Central memory CD8-positive, alpha-beta T cell (primary cell): ENCODE data around the gene NRG3.
"Not testable (repeated sequence)": the region's sequence is repeated elsewhere in the genome, so short reads cannot be mapped to it uniquely, and the experiment has no call there.

Experiments used
- ATAC-seq: fragments of 150-1000 bp; cut with Tn5 transposase; replicated peaks from 2 replicates; pipeline ENCODE4 v1.10.0; 2022; ENCODE audit warnings: mild to moderate bottlenecking, moderate FRiP score, moderate number of reproducible peaks; ENCODE audit not compliant: poor library complexity, severe bottlenecking; ENCODE audit errors: extremely low read depth
- DNase-seq, 2 donors: peaks; one replicate each; pipeline ENCODE4 v3.0.0; 2021; ENCODE audit warnings: low spot score in 2 of 2
- H3K27ac Mint-ChIP-seq: one replicate; pipeline ENCODE4 v1.8.0; 2022; ENCODE audit warnings: low read depth, mild to moderate bottlenecking, moderate library complexity, mixed read lengths
- H3K27me3 Mint-ChIP-seq: one replicate; pipeline ENCODE4 v1.8.0; 2022; ENCODE audit warnings: mixed read lengths
- H3K36me3 Mint-ChIP-seq: one replicate; pipeline ENCODE4 v1.8.0; 2022; ENCODE audit warnings: mild to moderate bottlenecking, moderate library complexity, mixed read lengths; ENCODE audit not compliant: insufficient read depth
- H3K4me1 Mint-ChIP-seq: one replicate; pipeline ENCODE4 v1.8.0; 2022; ENCODE audit warnings: mixed read lengths
- H3K4me3 Mint-ChIP-seq: one replicate; pipeline ENCODE4 v1.8.0; 2022; ENCODE audit warnings: mild to moderate bottlenecking, moderate library complexity, mixed read lengths
- H3K9me3 Mint-ChIP-seq: one replicate; pipeline ENCODE4 v1.8.0; 2022; ENCODE audit warnings: mixed read lengths

Gene NRG3

DNA sequence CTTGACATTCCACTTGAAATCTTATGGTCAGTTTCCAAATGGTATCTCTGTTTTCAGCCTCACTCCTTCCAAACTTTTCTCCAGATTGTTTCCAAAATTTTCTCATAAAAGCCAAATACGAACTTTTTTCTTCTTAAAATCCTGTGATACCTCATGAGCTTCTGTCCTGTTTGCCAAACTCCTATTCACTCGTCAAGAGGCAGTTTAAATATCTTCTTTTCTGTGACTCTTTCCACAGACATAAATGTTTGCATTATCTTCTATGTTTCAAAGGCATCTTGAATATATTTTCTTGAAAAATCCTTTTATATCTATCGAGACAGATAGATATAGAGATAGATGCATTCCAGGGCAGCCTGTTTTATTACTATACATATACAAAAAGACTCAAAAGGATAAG lies 109.4 kb downstream of the NRG3 start:
- no peak for DNase-seq
- Mint-ChIP-seq H3K27ac (no peak overlapping the region), H3K9me3 (peaks cover 24% of the 10 kb centered on the region), H3K4me3 (no peak overlapping the region), H3K4me1 (no peaks in the 10 kb centered on the region), H3K27me3 (no peaks in the 10 kb centered on the region), H3K36me3 (no peaks in the 10 kb centered on the region)
- ATAC-seq: no peak

DNA sequence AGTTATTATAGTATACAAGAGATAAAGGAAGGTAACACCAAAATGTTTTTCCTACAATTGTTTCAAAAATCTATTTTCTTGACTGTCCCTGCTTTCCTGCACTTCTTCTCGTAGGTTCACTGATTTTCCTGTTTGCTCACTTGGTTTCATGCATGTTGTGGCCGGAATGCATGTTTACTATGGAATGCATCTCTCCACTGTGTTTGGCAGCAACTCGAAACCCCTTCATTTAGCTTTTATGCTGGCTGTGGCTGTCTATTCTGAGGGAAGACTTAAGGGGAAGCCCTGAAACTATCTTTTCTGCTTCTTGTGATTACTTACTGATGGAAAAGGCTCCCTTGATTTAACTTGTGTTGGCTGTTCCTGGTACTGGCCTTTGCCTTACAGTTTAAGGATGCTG lies 120.3 kb downstream of the NRG3 start:
- Mint-ChIP-seq H3K27me3 (no peaks in the 10 kb centered on the region), H3K4me1 (no peaks in the 10 kb centered on the region), H3K9me3 (peaks cover 11% of the 10 kb centered on the region), H3K36me3 (no peaks in the 10 kb centered on the region), H3K27ac (no peak overlapping the region), H3K4me3 (no peak overlapping the region)
- DNase-seq: no peak
- no peak for ATAC-seq

DNA sequence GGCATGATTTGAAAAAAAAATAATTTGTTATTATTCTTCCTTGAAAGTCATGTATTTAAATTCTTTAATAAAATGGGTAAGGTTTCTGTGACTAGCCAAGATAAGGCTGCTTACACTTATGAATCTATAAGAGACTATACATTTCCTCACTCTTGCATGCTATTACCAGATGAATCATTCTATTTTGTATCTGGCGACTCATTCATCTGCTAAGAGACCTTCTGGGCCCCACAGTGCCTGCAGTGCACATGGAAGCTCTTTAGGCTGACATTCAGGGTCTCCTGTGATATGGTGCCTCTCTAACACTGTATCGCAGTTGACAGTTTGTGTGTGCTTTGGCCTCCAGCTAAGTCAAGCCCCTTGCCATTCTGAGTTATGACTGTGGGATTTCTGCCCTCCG lies 121.9 kb downstream of the NRG3 start:
- H3K27ac Mint-ChIP-seq: no peak overlapping the region
- H3K9me3 Mint-ChIP-seq: peaks cover 11% of the 10 kb centered on the region
- DNase-seq (no peak), ATAC-seq (no peak)
- no peaks in the 10 kb centered on the region for H3K36me3 Mint-ChIP-seq
- no peaks in the 10 kb centered on the region for H3K27me3 Mint-ChIP-seq
- no peaks in the 10 kb centered on the region for H3K4me1 Mint-ChIP-seq
- no peak overlapping the region for H3K4me3 Mint-ChIP-seq

DNA sequence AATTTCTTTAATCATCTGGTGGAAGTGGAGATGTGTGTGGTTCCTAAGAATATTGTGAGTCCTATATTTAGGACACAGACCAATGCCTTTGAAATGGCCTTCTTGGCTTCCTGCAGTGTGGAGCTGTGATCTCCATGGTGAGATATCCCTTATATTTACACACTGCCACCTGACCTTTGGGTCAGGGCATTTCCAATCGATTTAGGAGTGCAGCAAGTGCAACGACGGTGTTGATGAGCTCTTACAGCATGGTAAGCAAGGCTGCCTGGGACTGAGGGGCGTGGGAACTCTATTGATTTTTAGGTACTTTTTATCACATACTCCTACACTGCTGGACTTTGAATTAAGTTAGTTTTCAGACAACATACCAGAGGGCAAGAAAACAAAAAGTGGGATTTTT lies 146.0 kb downstream of the NRG3 start:
- no peaks in the 10 kb centered on the region for H3K4me1 Mint-ChIP-seq
- no peak overlapping the region for H3K4me3 Mint-ChIP-seq
- H3K27me3 Mint-ChIP-seq: no peaks in the 10 kb centered on the region
- no peak for DNase-seq
- ATAC-seq: no peak
- H3K27ac Mint-ChIP-seq: no peak overlapping the region
- no peaks in the 10 kb centered on the region for H3K36me3 Mint-ChIP-seq
- peaks cover 21% of the 10 kb centered on the region for H3K9me3 Mint-ChIP-seq

DNA sequence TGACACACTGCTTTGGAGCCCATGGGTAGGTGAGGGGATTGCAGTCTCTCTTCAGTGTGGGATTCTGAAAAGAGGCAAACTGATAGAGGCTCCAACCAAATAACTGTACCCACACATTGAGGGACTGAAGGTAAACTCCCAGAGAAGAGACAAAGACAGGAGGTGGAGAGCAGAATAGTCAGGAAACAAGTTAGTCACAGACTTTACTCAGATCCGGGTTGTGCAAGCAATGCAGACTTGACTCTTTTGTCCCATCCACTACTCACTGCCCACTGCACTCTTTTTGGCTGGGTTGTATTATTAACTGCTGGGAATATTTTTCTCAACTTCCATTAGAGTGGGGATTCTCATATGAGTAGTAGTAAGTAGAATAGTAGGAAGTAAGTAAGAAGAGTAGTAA lies 152.7 kb downstream of the NRG3 start:
- ATAC-seq (no peak), DNase-seq (no peak)
- H3K4me1 Mint-ChIP-seq: no peaks in the 10 kb centered on the region

DNA sequence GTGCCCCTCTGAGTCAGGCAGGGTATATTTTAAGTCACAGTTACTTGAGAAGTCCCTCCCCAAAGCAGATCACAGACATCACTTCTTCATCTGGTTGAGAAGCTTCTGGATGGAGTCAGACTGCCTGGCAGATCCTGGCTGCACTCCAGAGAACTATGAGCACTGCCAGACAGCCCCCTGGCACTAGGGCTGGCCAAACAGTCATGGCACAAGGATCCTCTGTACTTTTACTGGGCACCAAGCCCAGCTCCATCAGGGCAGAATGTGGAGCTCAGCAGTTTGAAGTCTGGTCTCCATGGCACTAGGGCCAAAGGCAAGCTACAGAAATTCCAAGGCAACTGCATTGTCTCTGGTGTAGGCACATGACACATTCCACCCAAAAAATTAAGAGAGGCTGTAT lies 162.1 kb downstream of the NRG3 start:
- H3K27me3 Mint-ChIP-seq: no peaks in the 10 kb centered on the region
- peaks cover 15% of the 10 kb centered on the region for H3K9me3 Mint-ChIP-seq
- DNase-seq (no peak), ATAC-seq (no peak)
- H3K36me3 Mint-ChIP-seq: no peaks in the 10 kb centered on the region
- H3K4me1 Mint-ChIP-seq: no peaks in the 10 kb centered on the region
- no peak overlapping the region for H3K4me3 Mint-ChIP-seq
- no peak overlapping the region for H3K27ac Mint-ChIP-seq

More for the DNA sequence above, 152.7 kb downstream of the NRG3 start:
- Mint-ChIP-seq H3K36me3 (no peaks in the 10 kb centered on the region), H3K27ac (no peak overlapping the region), H3K4me3 (no peak overlapping the region), H3K27me3 (no peaks in the 10 kb centered on the region), H3K9me3 (peaks cover 5% of the 10 kb centered on the region)

DNA sequence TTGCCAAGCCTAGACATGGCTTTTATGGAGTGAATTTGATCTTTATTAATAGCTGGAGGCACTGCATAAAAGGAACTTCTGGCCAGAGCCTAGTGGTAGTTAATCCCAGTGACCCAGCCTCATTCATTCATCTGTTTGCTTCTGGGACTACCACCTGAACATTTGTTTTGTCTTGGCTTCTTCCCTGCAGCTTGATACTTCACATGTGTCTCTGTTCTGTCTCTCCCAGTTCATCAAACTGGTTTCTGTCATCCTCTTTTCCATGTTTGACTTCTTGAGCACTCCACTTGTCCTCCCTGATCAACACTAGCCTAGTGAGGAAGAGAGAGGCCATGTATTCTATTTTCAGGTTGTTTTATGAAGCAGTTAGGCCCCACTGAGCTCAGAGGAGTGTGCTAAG lies 163.6 kb downstream of the NRG3 start:
- Mint-ChIP-seq H3K4me3 (no peak overlapping the region), H3K36me3 (no peaks in the 10 kb centered on the region), H3K27ac (no peak overlapping the region), H3K4me1 (no peaks in the 10 kb centered on the region), H3K9me3 (peaks cover 15% of the 10 kb centered on the region), H3K27me3 (no peaks in the 10 kb centered on the region)
- no peak for DNase-seq
- no peak for ATAC-seq

DNA sequence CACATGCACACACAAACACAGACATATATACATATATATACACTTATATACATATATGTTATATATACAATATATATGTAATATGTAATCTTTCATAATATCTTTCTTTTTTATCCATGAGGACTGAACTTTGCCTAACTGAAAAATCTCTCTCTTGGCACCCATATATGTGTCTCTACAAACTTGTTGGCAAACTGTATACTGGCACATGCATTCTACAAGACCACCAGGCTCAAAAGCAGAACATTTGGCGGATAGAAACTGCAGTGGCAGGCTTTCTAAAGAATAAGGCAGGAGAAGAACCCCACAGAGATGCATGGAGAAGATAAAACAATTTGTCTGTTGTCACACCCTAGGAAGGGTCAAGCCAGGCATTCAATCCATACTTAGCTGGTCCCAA lies 165.3 kb downstream of the NRG3 start:
- Mint-ChIP-seq H3K4me3 (no peak overlapping the region), H3K9me3 (peaks cover 11% of the 10 kb centered on the region), H3K27ac (no peak overlapping the region), H3K36me3 (no peaks in the 10 kb centered on the region), H3K4me1 (no peaks in the 10 kb centered on the region), H3K27me3 (no peaks in the 10 kb centered on the region)
- DNase-seq (no peak), ATAC-seq (no peak)

DNA sequence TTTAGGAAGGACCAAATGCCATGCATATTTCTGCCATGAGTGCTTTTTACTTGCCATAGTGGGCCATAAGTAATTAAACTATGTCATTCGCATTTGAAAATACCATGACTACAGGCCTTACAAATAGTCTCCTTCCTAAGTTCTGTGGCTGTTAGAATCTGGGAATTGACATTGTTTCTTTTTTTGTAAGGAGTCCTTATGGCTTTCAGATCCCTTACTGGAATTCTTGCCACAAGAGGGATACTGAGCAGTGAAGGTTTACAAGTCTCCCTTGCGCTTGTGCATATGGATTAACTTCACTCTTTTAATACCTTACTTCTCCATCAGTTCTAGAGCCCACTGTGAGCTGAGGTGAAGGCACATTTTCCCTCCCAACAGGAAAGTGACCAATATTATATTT lies 166.0 kb downstream of the NRG3 start:
- Mint-ChIP-seq H3K36me3 (no peaks in the 10 kb centered on the region), H3K27ac (no peak overlapping the region), H3K27me3 (no peaks in the 10 kb centered on the region), H3K4me1 (no peaks in the 10 kb centered on the region), H3K9me3 (peaks cover 11% of the 10 kb centered on the region), H3K4me3 (no peak overlapping the region)
- ATAC-seq: no peak
- no peak for DNase-seq

DNA sequence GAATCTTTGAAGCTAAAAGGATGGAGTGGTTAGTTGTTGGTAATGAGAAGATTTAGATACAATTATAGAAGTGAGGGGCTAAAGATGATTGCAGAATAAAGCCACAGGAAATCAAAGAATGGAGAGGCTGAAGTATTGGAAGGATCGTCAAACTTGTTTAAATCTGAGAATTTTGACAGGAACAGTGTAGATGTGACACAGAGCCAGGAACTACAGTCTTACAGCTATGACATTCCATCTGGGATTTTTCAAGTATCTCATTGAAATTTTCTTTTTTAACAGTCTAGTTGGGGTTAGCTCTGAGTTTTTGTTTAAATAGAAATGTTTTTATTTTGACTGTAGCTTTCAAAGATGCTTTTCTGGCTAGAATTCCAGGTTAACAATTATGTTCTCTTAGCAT lies 181.4 kb downstream of the NRG3 start:
- Mint-ChIP-seq H3K4me3 (no peak overlapping the region), H3K27me3 (no peaks in the 10 kb centered on the region), H3K36me3 (no peaks in the 10 kb centered on the region), H3K9me3 (peaks cover 11% of the 10 kb centered on the region), H3K4me1 (no peaks in the 10 kb centered on the region), H3K27ac (no peak overlapping the region)
- ATAC-seq (no peak), DNase-seq (no peak)

DNA sequence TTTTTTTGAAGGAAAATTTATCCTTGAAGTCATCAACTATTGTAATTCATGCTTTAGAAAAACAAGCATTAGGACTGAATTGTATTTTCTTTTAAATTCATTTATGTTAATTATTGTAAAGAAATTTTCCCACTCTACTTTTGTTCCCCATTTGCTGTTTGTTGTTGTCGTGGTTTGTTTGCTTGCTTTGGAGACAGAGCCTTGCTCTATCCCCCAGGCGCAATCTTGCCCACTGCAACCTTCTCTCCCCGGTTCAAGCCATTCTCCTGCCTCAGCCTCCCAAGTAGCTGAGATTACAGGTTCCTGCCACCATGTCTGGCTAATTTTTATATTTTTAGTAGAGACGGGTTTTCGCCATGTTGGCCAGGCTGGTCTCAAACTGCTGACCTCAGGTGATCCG lies 192.2 kb downstream of the NRG3 start:
- peaks cover 25% of the 10 kb centered on the region for H3K9me3 Mint-ChIP-seq
- not testable (repeated sequence) for H3K4me1 Mint-ChIP-seq, ATAC-seq, DNase-seq, H3K4me3 Mint-ChIP-seq, H3K36me3 Mint-ChIP-seq, H3K27ac Mint-ChIP-seq, H3K27me3 Mint-ChIP-seq

DNA sequence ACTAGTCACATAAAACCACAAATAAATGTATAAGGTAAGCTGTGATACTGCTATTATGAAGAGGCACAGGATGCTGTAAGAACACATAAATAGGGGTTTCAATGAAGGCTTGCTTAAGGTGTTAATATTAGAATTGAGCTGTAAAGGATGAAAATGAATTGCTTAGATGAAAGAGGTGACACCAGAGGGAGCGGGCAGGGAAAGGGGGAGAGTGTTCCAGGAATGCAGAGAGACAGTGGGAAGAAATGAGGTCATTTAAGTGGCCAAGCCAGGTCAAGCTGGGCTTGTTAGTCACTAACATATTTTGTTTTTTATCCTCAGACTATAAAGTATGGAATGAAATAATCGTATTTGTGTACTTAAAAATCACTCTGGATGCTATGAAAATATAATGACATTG lies 193.5 kb downstream of the NRG3 start:
- Mint-ChIP-seq H3K36me3 (no peaks in the 10 kb centered on the region), H3K27me3 (no peaks in the 10 kb centered on the region), H3K4me1 (no peaks in the 10 kb centered on the region), H3K4me3 (no peak overlapping the region), H3K27ac (no peak overlapping the region), H3K9me3 (peaks cover 22% of the 10 kb centered on the region)
- DNase-seq (no peak), ATAC-seq (no peak)

DNA sequence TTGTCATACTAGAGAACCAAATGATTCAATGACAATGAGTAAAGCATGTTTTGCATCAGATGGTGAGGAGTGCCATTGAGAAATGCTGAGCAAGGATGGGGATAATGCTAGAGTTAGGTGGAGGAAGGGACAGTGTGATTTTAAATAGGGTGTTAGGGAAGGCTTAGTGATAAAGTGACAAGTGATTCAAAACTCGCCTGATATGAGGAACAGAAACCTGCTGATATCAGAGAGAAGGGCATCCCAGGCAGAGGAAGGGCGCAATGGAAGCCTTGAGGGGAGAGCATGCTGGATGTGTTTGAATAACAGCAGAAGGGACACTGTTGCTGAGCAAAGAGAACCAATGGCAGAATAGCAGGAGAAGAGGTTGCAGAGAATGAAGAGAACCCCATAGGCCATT lies 196.2 kb downstream of the NRG3 start:
- no peaks in the 10 kb centered on the region for H3K27me3 Mint-ChIP-seq
- DNase-seq: no peak
- no peak for ATAC-seq

DNA sequence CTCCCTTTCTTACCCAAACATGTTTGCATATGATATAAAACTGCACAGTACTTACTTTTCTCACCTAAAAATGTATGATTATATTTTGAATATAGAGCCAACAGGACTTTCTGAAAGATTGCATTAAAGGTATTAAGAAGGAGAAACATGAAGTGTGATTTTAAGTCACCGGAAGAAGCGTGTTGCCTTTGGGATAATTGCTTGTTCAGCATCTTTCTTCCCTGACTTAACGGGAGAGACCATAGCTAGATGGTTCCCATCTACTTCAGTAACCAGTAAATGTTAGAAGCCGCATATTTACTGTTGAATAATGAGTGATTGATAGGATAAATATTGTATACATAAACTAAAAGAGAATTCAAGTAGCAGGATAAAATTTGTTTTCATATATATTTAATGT lies 197.1 kb downstream of the NRG3 start:
- no peak overlapping the region for H3K27ac Mint-ChIP-seq
- H3K27me3 Mint-ChIP-seq: no peaks in the 10 kb centered on the region
- H3K4me3 Mint-ChIP-seq: no peak overlapping the region

More for the DNA sequence above, 196.2 kb downstream of the NRG3 start:
- Mint-ChIP-seq H3K9me3 (peaks cover 26% of the 10 kb centered on the region), H3K4me3 (no peak overlapping the region), H3K27ac (no peak overlapping the region), H3K4me1 (no peaks in the 10 kb centered on the region), H3K36me3 (peaks cover 3% of the 10 kb centered on the region)

More for the DNA sequence above, 197.1 kb downstream of the NRG3 start:
- no peak for DNase-seq
- no peak for ATAC-seq
- H3K36me3 Mint-ChIP-seq: peaks cover 3% of the 10 kb centered on the region
- no peaks in the 10 kb centered on the region for H3K4me1 Mint-ChIP-seq
- peaks cover 32% of the 10 kb centered on the region for H3K9me3 Mint-ChIP-seq
